ENCODE data around the gene CCDC88C. TPM values are rescaled to one million over a fixed set of nuclear protein-coding genes. Genes with fewer than 3 reads are reported as not detected.
A peak's percentile ranks its signal among the peaks of the same experiment; 100 is the strongest.
"Not testable (repeated sequence)": the region's sequence is repeated elsewhere in the genome, so short reads cannot be mapped to it uniquely, and the experiment has no call there.

The CCDC88C gene
- total RNA-seq, 2 donors from 2014 or later = 3.5 to 5.0 TPM

DNA sequence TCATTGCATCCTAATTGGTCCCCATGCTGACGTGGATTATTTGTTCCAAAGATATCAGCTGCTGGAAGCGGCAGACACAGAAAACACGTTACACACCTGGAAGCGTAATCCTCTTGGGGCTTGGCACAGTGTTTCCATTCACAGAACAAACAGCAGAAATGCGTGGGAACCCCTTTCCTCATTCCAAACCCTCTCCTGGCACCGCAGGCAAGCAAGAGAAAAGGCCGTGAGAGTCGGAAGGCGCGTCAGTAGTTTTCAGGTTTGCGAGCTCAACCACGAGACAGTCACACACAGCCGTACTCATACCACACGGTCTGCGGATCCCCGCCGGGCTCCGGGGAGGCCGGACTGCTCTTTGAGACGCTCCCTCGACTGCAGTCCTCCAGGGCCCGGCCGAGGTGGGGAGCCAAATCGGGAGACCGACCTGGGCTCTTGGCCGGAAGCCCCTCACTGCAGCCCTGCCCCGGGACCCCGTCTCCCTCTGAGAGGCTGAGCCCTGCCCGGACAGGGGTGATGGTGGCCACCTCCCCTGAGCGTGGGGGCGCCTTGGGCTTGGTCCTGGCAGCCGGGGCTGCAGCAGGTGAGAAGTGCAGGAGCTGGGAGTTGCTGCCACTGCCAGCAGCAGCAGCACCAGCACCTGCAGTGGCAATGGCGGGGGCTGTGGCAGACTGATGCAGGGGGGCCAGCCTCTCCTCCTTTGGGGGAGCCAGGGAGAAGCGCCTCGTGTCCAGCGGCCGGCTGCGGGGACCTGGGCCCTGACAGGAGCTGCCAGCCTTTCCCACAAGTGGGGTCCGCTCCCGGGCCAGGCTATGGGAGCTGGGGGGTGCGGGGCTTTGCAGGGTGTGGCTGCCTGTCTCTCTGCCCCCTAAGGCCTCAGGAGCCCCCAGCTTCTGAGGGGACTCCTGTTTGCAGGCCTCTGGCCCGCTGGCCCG, 145.0 kb downstream of the CCDC88C start:
- intact Hi-C loops (cut with DNase I) = no loop called here
- DNase-seq (peak; percentile 4), ATAC-seq (no peak)

DNA sequence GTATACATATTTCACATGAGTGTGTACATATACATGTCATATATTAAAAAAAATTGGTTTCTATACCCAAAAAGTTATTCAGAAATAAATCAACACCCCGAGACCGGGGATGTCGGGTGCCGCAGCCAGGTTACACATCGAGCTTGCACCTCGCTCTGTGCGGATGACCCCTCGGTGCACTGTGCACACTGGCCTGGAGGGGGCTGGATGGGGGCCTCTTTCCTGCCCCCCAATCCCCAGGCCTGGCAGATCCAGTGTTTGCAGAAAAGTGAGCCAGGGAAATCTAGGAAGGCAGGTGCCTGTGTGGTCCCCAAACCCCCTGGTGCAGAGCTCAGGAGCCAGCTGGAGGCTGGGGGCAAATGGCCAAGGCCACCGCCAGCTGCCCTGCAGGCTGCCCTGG, 146.0 kb downstream of the CCDC88C start:
- ATAC-seq (no peak), DNase-seq (no peak)
- intact Hi-C loops (cut with DNase I) = no loop called here

DNA sequence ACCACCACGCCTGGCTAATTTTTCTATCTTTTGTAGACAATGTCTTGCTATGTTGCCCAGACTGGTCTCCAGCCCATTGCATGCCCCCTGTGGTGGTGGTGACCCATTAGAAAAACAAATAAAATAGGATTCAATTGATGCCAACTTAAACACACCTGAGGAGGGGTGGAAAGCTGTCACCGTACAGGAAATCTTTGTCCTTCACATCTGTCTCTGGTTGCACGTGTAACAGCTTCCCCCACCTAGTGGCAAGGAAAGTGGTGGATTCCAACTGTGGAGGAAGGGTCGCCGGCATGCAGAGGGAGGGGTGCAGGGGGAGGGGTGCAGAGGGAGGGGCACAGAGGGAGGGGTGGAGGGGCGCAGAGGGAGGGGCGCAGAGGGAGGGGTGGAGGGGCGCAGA, 147.0 kb downstream of the CCDC88C start:
- intact Hi-C loops (cut with DNase I) = no loop called here
- no peak for ATAC-seq
- no peak for DNase-seq

DNA sequence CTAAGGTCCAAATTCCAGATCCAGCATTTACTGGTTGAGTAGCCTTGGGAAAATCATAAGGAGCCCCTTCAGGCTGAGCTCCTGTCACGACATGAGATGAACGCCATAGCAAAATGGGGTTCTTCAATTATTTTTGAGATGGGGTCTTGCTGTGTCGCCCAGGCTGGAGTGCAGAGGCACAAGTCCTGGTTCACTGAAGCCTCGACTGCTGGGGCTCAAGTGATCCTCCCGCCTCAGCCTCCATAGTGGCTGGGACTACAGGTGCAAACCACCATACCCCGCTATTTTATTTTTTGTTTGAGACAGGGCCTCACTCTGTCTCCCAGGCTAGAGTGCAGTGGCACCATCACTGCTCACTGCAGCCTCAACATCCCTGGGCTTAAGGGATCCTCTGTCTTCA, 147.4 kb downstream of the CCDC88C start:
- no peak for DNase-seq
- intact Hi-C loops (cut with DNase I) = no loop called here
- ATAC-seq = no peak

DNA sequence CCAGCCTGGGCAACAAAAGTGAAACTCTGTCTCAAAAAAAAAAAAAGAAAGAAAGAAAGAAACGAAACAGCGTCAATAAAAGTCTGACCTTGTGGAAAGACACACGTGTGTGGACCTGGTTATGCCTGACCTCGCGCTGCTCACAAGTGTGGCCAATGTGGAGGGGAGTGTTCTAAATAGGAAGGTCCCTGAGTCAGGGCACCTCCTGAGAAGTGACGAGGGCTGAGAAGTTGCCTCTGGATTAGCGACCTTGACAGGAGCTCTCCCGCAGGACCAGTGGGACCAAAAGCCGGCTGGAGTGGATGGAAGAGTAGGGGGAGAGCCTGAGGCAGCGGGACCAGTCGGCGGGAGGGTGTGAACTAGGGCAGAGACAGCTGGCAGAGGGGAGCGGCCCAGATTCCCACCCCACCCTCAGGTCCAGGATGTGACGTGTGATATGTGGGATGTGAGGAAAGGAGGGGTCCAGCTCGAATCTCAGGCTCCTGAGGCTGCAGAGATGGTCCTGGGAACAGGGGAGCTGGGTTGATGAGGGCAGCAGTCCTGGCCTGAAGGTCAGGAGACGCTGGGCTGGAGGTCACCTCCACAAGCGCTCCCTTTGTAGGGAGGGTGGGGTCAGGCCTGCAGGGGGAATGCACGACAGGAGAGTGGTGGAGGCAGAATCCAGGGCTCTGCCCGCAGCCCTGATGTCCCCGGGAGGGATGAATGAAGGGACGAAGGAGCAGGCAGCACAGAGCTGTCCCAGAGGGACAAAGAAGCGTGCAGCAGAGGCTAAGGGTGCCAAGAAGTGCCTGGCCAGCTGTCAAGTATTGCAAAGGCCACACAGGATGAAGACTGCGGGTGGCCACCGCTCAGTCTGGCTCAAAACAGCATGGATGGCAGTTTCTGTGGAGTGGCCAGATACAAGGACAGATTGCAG, 148.3 kb downstream of the CCDC88C start:
- ATAC-seq (peak; percentile 53 to 86), DNase-seq (no peak)
- intact Hi-C loops (cut with DNase I) = no loop called here

DNA sequence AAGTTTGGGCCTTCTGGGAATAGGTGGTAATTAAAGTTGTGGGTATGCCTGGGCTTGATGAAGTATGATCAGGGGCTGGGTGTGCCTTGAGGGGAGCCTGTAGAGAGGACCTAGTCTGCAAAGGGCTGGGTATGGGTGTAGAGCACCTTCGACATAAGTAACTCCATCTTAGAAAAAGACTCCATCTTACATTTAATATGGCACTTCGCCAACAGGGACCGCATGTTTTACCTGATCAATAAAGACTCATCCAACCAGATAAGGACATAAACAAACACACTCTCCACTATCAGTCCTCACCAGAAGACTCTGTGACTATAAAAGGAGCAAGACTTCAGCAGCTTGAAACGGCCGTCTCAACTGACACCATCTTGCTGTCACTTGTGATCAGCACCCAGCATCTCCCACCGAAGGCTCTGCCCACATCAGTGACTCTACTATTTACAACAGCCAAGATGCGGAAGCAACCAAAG, 149.6 kb downstream of the CCDC88C start:
- no peak for DNase-seq
- no peak for ATAC-seq
- intact Hi-C loops (cut with DNase I) = no loop called here

DNA sequence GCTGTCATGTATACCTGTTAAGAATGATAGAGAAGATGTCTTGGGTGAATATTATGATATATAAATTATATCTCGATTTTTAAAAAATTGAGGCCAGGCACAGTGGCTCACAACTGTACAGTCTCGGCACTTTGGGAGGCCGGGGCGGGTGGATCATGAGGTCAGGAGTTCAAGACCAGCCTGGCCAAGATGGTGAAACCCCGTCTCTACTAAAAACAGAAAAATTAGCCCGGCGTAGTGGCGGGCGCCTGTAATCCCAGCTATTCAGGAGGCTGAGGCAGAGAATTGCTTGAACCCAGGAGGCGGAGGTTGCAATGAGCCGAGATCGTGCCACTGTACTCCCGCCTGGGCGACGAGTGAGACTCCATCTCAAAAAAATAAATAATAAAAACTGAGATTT, 151.3 kb downstream of the CCDC88C start:
- intact Hi-C loops (cut with DNase I); ATAC-seq; DNase-seq: not testable (repeated sequence)

DNA sequence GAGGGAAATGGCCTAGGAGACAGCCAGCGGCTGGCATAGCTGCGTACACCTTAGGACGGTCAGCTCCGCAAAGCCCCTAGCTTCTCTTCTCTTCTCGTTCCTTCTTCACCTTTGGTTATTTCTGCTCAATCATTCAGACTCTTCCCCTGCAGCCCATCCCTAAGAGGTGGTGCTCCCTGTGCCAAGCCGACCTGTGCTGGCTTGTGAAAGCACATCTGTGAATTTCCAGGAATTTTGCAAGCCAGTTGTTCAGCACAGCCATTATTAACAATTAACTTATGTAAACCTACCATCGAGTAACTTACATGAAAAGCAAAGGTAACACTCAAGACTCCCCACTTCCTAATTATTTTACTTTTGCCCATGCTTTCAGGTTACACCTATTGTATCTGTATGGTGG, 152.2 kb downstream of the CCDC88C start:
- no peak for DNase-seq
- intact Hi-C loops (cut with DNase I) = no loop called here
- no peak for ATAC-seq

DNA sequence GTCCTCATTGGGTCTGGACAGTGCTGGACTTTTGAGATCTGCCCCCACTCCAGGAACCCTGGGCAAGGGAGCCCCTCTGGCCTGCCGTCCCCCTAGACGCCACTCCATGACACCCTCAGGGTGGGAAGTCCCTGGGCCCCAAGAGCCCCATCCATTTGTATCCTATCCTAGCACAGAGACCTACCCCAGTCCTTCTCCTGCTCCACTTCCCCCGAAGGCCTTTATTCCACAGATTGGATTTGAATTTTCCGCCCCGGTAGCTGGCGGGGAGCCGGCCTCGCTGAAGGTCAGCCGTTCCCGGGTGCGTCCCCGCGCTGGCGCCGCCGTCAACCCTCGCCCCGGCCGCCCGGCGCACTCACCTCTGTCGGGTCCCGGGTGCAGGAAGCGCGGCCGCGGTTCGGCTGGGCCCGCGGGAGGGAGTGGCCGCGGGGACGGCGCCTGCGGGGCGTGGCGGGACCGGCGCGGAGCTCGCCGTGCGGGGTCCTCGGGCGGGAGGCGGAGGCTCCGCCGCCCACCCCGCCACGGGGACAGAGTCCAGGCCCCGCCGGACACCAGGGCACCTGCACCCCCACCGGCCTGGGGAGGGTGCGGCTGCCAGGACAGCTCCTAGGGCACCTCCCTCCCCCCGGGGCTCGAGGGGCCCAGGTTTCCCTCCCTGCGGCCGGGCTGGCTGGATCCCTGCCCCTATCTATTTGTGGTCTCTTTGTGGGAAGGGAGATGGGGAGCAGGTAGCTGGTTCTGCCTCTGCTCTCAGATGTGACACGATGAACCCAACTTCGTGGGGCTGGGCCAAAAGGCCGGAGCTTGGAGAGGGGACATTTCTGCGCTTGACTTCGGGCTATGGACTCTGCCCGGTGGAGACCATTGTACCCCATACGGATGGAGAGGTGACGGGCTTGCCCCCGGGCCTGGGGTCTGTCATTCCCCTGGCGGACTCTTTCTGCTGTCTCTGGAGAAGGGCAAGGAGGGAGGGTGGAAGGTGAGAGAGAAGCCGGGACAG, 153.2 kb downstream of the CCDC88C start:
- intact Hi-C loops (cut with DNase I) = no loop called here
- DNase-seq = no peak
- ATAC-seq = peak; percentile 70 to 72

DNA sequence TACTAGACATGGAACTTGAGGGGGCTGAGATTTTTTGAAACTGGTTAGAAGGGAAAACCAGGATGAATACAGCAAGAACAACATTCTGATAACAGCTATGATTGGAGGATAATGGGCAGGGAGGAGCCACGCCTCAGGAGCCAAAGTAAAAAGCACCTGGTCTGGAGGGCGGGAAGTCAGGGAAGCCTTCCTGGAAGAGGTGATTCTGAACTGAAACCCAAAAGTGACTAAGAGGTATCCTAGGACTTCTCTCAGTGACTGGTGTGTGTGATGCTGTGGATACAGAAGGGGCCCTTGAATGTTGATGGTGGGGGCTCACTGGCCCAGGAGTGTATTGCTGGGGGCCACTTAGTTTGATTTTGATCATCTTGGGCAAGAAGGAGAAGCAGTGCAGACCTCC, 154.3 kb downstream of the CCDC88C start:
- no peak for ATAC-seq
- intact Hi-C loops (cut with DNase I) = no loop called here
- DNase-seq = no peak

DNA sequence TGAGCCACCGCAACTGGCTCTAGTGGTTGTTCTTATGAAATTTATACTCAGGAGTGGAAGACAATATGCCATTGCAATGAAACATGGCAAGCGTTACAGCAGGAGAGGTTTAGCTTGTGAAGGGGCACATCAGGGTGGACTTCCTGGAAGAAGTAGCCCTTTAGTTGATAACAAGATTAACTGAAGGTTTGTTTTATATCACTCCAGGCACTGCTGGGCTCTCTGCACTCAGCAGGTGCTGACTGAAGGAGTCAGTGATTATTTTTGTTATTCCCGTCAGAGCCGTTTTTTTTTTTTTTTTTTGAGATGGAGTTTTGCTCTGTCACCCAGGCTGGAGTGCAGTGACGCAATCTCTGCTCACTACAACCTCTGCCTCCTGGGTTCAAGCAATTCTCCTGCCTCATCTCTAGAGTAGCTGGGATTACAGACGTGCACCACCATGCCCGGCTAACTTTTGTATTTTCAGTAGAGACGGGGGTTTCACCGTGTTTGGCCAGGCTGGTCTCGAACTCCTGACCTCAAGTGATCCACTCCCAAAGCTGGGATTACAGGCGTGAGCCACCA, 155.6 kb downstream of the CCDC88C start:
- DNase-seq = no peak
- intact Hi-C loops (cut with DNase I) = no loop called here
- no peak for ATAC-seq

DNA sequence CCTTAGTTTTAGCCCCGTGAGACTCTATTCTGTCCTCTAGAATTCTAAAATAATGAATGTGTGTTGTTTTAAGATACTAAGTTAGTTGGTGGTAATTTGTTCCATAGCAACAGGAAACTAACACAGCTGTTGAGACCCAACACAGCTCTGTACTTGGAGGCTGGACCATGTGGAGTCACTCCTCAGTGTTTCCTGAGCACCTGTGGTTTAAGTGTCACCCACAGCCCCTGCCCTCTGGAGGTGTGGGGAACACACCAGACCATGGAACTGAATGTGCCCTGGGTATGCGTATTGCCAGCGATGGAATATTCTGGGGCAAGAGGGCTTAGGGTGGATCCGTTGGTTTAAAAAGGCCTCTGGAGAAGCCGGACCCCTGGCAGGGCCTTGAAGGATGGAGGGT, 156.5 kb downstream of the CCDC88C start:
- intact Hi-C loops (cut with DNase I) = no loop called here
- no peak for ATAC-seq
- no peak for DNase-seq

DNA sequence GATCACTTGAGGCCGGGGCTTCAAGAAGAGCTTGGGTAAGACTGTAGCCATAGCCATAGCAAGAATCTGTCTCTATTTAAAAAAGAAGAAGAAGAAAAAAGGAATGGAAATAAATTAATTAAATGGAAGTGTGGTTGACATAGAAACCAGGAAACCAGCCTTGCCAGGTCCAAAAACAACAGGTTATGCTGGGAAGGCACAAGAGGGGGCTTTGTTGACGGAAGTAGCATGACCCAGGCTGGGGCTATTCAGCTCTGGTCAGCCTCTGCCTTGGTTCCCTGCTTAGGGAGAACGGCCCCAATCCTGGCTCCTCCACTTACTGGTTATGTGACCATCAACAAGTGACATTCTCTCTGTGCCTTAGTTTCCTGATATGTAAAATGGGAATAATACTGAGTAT, 158.7 kb downstream of the CCDC88C start:
- intact Hi-C loops (cut with DNase I) = no loop called here
- no peak for DNase-seq
- no peak for ATAC-seq

DNA sequence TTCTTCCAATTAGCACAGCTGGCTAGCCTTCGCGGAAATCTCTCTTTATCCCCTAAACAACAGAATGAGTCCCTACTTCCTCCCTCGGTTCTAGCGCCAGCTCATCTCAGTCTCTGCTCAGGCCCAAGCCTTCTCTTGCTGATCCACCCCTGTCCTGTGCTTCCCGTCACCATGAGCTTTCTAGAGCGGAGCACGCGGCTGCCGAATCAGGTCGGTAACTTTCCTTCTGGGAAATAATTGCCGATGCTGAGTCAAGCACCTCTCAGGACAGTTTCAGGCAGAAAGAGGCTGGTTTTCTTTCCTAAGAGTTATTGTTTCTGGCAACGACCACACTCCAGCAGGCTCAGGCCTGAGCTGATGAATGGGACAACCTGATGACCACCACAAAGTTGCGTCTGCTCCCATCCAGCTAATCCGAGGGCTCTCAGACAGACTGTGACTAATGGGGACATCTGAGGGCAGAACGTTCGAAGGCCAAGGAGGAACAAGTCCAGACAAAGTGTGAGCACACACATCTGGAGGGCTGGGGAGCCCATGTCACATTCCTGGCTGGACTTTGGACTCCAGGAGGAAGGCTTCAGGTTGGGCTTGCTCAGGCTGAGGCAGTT, 159.5 kb downstream of the CCDC88C start:
- DNase-seq = peak; percentile 71
- intact Hi-C loops (cut with DNase I) = no loop called here

DNA sequence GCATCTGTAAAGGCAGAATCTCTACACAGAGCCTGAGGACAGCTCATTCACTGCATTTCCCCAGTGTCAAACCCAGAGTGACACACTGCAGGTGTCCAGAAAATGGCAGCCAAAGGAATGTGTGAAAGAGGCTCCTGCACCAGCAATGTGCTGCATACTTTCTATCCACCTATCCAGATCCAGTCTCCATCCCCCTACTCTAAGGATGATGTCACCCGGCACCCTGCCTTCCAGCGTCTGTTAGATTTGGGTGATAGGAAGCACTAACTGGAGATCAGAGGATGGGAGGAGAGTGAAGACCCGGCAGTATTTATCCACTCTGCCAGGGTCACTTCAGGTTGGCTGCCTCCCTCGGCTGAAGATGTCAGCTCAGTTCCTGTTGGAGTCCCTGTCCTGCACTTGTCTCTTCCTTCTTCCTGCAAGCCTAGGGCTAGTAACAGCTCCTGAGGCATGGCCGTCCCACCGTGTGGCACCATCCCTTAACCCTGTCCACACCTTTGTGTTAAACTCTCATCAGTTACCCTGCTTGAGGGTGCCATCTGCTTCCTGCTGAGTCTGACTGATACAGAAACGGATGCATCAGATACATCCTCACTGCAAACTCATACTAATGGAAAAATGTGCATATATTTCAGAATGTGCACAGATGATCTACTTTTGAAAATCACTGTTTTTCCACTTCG, 160.2 kb downstream of the CCDC88C start:
- DNase-seq (no peak), ATAC-seq (peak in 1 of 2 donors; percentile 3)
- intact Hi-C loops (cut with DNase I) = no loop called here

More for the DNA sequence above, 159.5 kb downstream of the CCDC88C start:
- peak; percentile 41 to 87 for ATAC-seq

DNA sequence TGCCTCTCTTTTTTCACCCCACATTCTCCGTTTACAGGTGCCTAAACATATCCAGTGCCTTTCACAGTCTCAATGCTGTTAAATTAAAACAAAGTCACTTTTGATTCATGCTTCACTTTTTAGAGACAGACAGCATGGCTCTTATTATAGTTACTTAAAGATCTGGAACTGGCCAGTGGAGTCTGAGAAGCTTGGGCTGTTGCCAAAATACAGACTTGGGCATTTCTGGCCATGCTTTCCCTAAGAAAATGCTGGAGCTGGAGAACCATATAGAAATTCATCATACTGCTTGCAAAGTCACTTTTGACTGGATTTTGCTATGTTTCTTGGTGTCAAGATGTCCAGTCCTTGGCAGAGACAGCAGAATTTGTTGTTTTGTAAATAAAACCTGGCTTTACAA, 161.0 kb downstream of the CCDC88C start:
- intact Hi-C loops (cut with DNase I) = no loop called here
- ATAC-seq = no peak
- no peak for DNase-seq

DNA sequence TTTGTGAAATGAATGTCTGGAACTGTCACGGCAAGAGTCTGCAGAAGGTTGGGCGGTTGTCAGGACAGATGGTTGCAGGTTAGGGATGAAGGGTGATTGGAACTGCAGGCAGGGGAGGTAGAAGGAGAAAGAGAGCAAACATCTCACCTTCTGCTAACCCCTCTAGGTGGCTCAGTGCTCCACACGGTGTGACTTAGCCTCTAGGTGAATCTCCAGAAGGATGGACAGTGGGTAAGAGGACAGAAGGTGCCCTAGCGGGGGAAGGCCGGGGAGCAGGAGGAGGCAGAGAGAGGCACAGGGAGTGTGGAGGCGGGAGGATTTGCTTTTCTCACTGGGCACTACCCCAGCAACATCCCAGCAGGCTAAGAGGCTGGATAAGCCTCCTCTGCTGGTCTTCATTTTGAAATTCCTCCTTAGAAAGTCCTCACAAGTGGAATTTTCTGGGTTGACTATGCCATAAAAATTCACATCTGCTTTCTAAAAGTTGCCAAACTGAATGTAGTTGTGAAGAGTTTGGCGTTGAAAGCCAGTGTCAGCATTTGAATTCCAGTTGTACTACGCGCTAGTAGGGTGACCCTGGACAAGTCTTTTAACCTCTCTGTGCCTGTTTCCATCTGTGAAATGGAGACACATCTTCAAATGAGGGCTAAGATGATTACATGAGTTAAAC, 162.5 kb downstream of the CCDC88C start:
- intact Hi-C loops (cut with DNase I) = no loop called here
- no peak for ATAC-seq

More for the DNA sequence above, 162.5 kb downstream of the CCDC88C start:
- no peak for DNase-seq

All from left cardiac atrium (tissue), 4 donors.